Upper lobe of right lung (tissue), 1 donor: ENCODE results near the gene NCKAP5. TPM values are rescaled to one million over a fixed set of nuclear protein-coding genes. Genes with fewer than 3 reads are reported as not detected.

Experiments
- ATAC-seq: fragments of 200-7000 bp; cut with Tn5 transposase; one replicate; pipeline ENCODE4 v1.9.1; 2020; ENCODE audit warnings: mild to moderate bottlenecking, moderate library complexity
- DNase-seq: peaks from one replicate; pipeline ENCODE4 v3.0.0-alpha.2; 2020
- H3K27ac ChIP-seq: fragments of 200-600 bp; one replicate; pipeline ENCODE4 v1.8.0; 2022
- H3K27me3 ChIP-seq: fragments of 200-600 bp; one replicate; pipeline ENCODE4 v1.8.0; 2022; ENCODE audit warnings: mild to moderate bottlenecking
- H3K36me3 ChIP-seq: fragments of 200-600 bp; one replicate; pipeline ENCODE4 v1.8.0; 2022
- H3K4me1 ChIP-seq: fragments of 200-600 bp; one replicate; pipeline ENCODE4 v1.8.0; 2022
- H3K4me3 ChIP-seq: fragments of 200-600 bp; one replicate; pipeline ENCODE4 v1.8.0; 2022; ENCODE audit warnings: mild to moderate bottlenecking
- H3K9me3 ChIP-seq: fragments of 200-600 bp; one replicate; pipeline ENCODE4 v1.8.0; 2022
- CTCF ChIP-seq: fragments of 200-600 bp; IDR thresholded peaks from one replicate; pipeline ENCODE4 v1.8.0; 2022; ENCODE audit warnings: antibody characterized with exemption
- intact Hi-C: fragments of 100-400 bp; cut with DNase I; formaldehyde crosslinking; loops from one replicate; pipeline ENCODE4 v1.11.0; 2022
- total RNA-seq: library from RNA; stranded (reverse); fragmentation: NEBNext Ultra II Directional; extraction: Animal tissue kit (Norgen Biotek cat#: 25700); gene quantifications from one replicate; pipeline ENCODE4 v1.2.1, GENCODE V29; 2021
- donor health status: DM: no; HTN: yes; CAD: no; lungs with severe emphysema.

The NCKAP5 gene
- total RNA-seq, 1 donor from 2014 or later = 40.8 TPM

GRCh38 chr2:133235968-133236367 is 332.3 kb downstream of the NCKAP5 start:
- intact Hi-C loops = no loop called here
- ATAC-seq = no peak
- Histone ChIP-seq H3K4me1 (peaks cover 5% of the 10 kb centered on the region), H3K9me3 (no peaks in the 10 kb centered on the region), H3K27ac (no peak overlapping the region), H3K36me3 (no peaks in the 10 kb centered on the region), H3K4me3 (no peak overlapping the region), H3K27me3 (no peaks in the 10 kb centered on the region)
- DNase-seq = no peak
- no peak for TF ChIP-seq CTCF

- Histone ChIP-seq H3K9me3 (no peaks in the 10 kb centered on the region), H3K27me3 (no peaks in the 10 kb centered on the region), H3K4me3 (no peak overlapping the region), H3K36me3 (no peaks in the 10 kb centered on the region), H3K4me1 (peaks cover 5% of the 10 kb centered on the region), H3K27ac (no peak overlapping the region)
- intact Hi-C loops = no loop called here
- TF ChIP-seq CTCF = no peak
- DNase-seq (no peak), ATAC-seq (no peak)
Observed at GRCh38 chr2:133232556-133232955, 335.7 kb downstream of the NCKAP5 start.

DNA sequence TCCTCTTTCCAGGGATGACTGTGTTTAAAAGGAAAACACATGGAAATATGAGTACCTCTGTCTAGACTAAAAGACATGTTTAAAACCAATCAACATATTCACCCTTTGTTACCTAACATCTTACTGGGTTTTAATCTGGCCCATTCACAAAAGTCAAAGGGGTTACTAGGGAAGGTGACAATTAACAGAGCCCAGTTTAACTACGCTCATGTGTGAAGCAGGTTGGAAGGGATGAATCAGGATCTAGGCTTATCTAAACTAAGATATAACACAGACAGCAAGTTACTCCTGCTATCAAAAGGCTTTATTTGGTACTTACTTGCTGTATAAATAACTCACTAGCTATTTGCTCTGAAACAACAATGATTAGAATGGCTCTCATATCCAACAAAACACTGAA is 337.0 kb downstream of the NCKAP5 start:
- no peak overlapping the region for H3K27ac ChIP-seq
- no peaks in the 10 kb centered on the region for H3K27me3 ChIP-seq
- no peak for DNase-seq
- H3K36me3 ChIP-seq = no peaks in the 10 kb centered on the region
- TF ChIP-seq CTCF = no peak
- H3K4me3 ChIP-seq = no peak overlapping the region
- no peaks in the 10 kb centered on the region for H3K9me3 ChIP-seq
- peaks cover 5% of the 10 kb centered on the region for H3K4me1 ChIP-seq
- no peak for ATAC-seq
- intact Hi-C loops = no loop called here

DNA sequence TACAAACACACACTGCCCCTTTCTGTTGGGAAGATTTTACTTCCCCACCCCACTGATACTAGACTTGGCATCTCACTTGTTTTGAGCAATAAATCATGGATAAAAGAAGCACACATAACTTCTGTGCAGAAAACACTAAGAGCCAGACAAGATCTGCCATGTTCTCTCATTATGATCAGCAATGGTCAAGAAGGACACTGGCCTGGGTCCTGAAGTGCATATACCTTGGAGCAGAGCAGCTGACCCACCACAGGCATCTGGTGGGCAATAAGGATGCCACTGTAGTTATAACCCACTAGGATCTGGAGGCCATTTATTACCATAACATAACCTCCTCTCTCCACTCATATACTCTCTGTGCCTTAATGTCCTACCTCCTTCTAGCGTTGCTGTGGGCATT is 338.3 kb downstream of the NCKAP5 start:
- ATAC-seq (no peak), DNase-seq (no peak)
- H3K27ac ChIP-seq = no peak overlapping the region
- no peaks in the 10 kb centered on the region for H3K36me3 ChIP-seq
- no peak for TF ChIP-seq CTCF
- intact Hi-C loops = no loop called here
- H3K4me3 ChIP-seq = no peak overlapping the region
- H3K9me3 ChIP-seq = no peaks in the 10 kb centered on the region
- peaks cover 5% of the 10 kb centered on the region for H3K4me1 ChIP-seq
- H3K27me3 ChIP-seq = no peaks in the 10 kb centered on the region

DNA sequence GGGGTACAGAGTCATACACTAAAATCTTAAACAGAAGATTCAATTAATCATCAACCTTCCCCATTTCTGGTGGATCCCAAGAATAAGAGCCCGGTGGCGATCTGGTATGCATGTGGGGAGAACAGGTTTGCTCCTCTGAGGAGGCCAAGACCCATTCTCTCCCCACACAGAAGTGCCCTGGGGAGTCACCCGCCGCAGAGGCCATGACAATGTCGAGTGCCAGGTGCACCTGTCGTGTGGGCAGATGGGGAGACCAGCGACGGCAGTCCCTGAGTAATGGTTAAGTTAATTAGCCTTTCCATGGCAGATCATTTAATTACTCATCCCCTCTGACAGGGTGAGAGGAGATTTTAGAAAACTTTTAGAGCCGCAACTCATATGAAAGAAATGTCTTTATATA is 345.0 kb downstream of the NCKAP5 start:
- no peaks in the 10 kb centered on the region for H3K9me3 ChIP-seq
- H3K27ac ChIP-seq = no peak overlapping the region
- no peak for TF ChIP-seq CTCF
- DNase-seq = no peak
- ATAC-seq = no peak
- no peaks in the 10 kb centered on the region for H3K36me3 ChIP-seq
- no peaks in the 10 kb centered on the region for H3K27me3 ChIP-seq
- intact Hi-C loops = no loop called here
- no peaks in the 10 kb centered on the region for H3K4me1 ChIP-seq
- H3K4me3 ChIP-seq = no peak overlapping the region

DNA sequence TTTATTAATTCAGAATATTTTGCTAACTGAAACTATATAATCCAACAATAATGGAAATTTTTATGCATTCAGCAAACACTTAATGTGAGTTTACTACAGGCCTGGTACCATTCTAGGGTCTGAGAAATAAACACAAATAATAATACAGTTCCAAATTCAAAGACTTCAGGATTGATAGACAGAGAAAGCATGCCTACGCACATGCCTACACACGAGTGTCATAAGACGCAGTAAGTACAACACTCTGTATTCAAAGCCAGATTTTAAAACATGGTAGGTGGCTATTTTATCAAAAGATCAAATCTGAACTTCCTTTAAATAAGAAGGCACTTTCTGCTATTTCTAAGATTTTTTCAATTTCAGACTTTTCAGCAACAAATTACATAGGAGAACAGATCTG is 346.9 kb downstream of the NCKAP5 start:
- intact Hi-C loops = no loop called here
- Histone ChIP-seq H3K27ac (no peak overlapping the region), H3K4me3 (no peak overlapping the region), H3K36me3 (no peaks in the 10 kb centered on the region), H3K9me3 (no peaks in the 10 kb centered on the region), H3K4me1 (no peaks in the 10 kb centered on the region), H3K27me3 (no peaks in the 10 kb centered on the region)
- ATAC-seq (no peak), DNase-seq (no peak)
- no peak for TF ChIP-seq CTCF
